ENCODE results near the gene SGCD.

Gene SGCD

GRCh38 chr5:156570615-156571014 lies 243.7 kb downstream of the SGCD start:
- Histone ChIP-seq H3K27ac (no peak overlapping the region), H3K4me3 (no peak overlapping the region)
- DNase-seq (ENCODE audit: low spot score), result no peak
- no peak for TF ChIP-seq CTCF (IDR thresholded peaks at IDR 0.05)

GRCh38 chr5:156581725-156582124 lies 254.8 kb downstream of the SGCD start:
- no peak for DNase-seq (ENCODE audit: low spot score)
- TF ChIP-seq CTCF (IDR thresholded peaks at IDR 0.05), result no peak
- Histone ChIP-seq H3K4me3 (no peak overlapping the region), H3K27ac (peak overlapping the region in 1 of 2 donors; percentile 54)

GRCh38 chr5:156582193-156582598 lies 255.2 kb downstream of the SGCD start:
- Histone ChIP-seq H3K4me3 (no peak overlapping the region), H3K27ac (peak overlapping the region in 1 of 2 donors; percentile 25)
- no peak for TF ChIP-seq CTCF (IDR thresholded peaks at IDR 0.05)
- DNase-seq (ENCODE audit: low spot score), result no peak

GRCh38 chr5:156584871-156585270 lies 257.9 kb downstream of the SGCD start:
- Histone ChIP-seq H3K4me3 (no peak overlapping the region), H3K27ac (peak overlapping the region; percentile 22 to 81)
- TF ChIP-seq CTCF (IDR thresholded peaks at IDR 0.05), result no peak
- no peak for DNase-seq (ENCODE audit: low spot score)

- Histone ChIP-seq H3K27ac (peak overlapping the region; percentile 48 to 61), H3K4me3 (no peak overlapping the region)
- no peak for TF ChIP-seq CTCF (IDR thresholded peaks at IDR 0.05)
These were observed 259.0 kb downstream of the SGCD start for GRCh38 chr5:156585999-156586398.

GRCh38 chr5:156587012-156587411 lies 260.0 kb downstream of the SGCD start:
- no peak for DNase-seq (ENCODE audit: low spot score)
- TF ChIP-seq CTCF (IDR thresholded peaks at IDR 0.05), result no peak
- no peak overlapping the region for H3K4me3 ChIP-seq
- H3K27ac ChIP-seq, result peak overlapping the region in 1 of 2 donors; percentile 27

More at GRCh38 chr5:156585999-156586398, 259.0 kb downstream of the SGCD start:
- no peak for DNase-seq (ENCODE audit: low spot score)

- no peak for TF ChIP-seq CTCF (IDR thresholded peaks at IDR 0.05)
- DNase-seq (ENCODE audit: low spot score), result no peak
- no peak overlapping the region for H3K4me3 ChIP-seq
- H3K27ac ChIP-seq, result no peak overlapping the region
These were observed 261.3 kb downstream of the SGCD start for GRCh38 chr5:156588306-156588705.
